ENCODE data around the gene NUDT16. TPM values are rescaled to one million over a fixed set of nuclear protein-coding genes. Genes with fewer than 3 reads are reported as not detected.

Gene NUDT16
- total RNA-seq, 1 donor from 2014 or later: 8.9 TPM

DNA sequence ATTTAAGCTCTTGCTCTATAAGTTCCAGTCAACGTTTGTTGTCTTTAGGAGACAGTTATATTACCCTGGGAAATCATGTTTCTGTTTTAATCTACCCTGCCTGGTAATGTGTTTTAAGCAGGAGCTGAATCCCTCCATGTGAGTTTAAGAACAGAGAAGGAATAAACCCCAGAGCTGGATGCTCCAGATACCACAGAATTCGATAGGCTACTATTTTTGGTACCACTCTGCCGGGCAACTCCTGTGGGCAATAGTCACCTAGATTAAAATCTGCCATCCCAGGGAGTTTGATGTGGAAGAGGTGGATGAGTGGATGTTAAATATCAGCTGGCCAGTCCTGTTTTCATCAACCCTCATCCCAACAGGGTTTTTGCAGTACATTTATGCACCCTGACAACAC lies 20.4 kb downstream of the NUDT16 start:
- Histone ChIP-seq H3K27ac (ENCODE audit: low read depth, low read length) (no peak overlapping the region), H3K4me3 (ENCODE audit: low read length in 3 of 3) (no peak overlapping the region), H3K4me1 (ENCODE audit: control insufficient read depth in 3 of 3, insufficient read depth in 3 of 3, low read length in 3 of 3) (peaks cover 2 to 5% (median 4%) of the 10 kb centered on the region in 3 donors), H3K9ac (ENCODE audit: low read depth in 1 of 3, low read length in 3 of 3) (no peak overlapping the region), H3K9me3 (ENCODE audit: control insufficient read depth in 3 of 3, low read length in 3 of 3) (peaks cover 0 to 2% (median 0%) of the 10 kb centered on the region in 3 donors), H3K27me3 (ENCODE audit: control insufficient read depth in 3 of 3, insufficient read depth in 3 of 3, low read length in 3 of 3) (no peaks in the 10 kb centered on the region), H3K36me3 (ENCODE audit: control insufficient read depth in 3 of 3, insufficient read depth in 3 of 3, low read length in 3 of 3) (no peaks in the 10 kb centered on the region)

DNA sequence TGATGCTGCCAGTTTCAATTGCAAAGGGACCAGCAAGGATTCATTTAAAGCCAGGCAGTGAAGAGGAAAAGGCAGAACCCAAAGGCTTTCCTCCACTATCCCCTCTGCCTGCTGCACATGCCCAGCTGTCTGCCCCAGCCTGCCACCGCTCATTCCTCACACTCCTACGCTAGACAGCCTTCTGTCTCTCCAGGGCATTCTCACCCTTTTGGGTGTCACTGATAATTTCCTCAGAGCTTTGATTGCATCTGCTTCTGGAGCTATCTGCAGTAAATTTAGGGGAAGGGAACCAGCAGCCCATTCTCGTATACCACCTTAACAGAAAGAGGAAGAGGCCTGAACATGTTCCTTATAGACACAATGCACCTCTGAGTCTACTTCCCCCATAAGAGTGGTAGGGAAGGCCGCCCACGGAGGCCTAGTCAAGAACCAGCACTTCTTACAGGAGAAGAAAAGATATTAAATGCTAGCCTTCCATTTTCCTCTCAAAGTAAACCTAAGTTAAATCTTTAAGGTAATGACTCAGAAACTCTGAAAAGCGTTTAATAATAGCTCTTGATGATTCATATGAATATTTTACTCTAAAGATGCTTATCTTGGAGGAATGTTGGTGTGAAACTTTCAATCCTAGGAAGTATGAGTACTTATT lies 20.9 kb downstream of the NUDT16 start:
- H3K9ac ChIP-seq (ENCODE audit: low read depth in 1 of 3, low read length in 3 of 3): no peak overlapping the region
- peaks cover 2 to 5% (median 4%) of the 10 kb centered on the region in 3 donors for H3K4me1 ChIP-seq (ENCODE audit: control insufficient read depth in 3 of 3, insufficient read depth in 3 of 3, low read length in 3 of 3)
- H3K9me3 ChIP-seq (ENCODE audit: control insufficient read depth in 3 of 3, low read length in 3 of 3): peaks cover 0 to 2% (median 0%) of the 10 kb centered on the region in 3 donors
- H3K4me3 ChIP-seq (ENCODE audit: low read length in 3 of 3): no peak overlapping the region
- no peaks in the 10 kb centered on the region for H3K27me3 ChIP-seq (ENCODE audit: control insufficient read depth in 3 of 3, insufficient read depth in 3 of 3, low read length in 3 of 3)
- H3K27ac ChIP-seq (ENCODE audit: low read depth, low read length): no peak overlapping the region
- no peaks in the 10 kb centered on the region for H3K36me3 ChIP-seq (ENCODE audit: control insufficient read depth in 3 of 3, insufficient read depth in 3 of 3, low read length in 3 of 3)

DNA sequence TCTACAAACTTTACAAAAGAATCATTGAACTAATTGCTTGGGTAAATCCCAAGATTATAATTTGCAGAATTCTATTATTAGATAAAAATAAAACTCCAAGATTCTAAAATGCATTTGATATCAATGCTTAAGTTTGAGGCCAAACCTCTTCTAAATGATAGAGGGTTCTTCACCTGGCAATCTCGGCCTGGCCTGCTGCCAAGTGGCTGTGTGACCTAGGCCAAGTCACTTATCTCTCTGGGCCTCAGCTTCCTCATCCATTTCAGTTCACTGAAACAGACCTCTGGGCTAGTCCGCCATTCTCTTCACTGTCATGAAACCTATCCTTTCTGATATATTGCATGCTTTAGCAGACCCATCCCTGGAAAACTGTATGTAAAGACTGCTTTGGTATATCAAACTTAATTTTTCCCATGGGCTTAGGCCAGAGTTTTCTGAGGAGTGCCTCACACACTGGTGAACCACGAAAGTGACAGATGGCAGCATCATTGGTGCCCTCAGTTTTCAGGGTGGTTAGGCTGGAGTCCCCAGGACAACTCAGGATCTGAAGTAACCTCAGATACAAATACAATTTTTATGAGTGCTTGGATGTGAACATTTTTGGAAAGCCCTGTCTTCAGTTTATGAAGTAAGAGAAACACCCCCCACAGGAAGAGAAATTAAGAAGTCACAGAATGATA lies 21.8 kb downstream of the NUDT16 start:
- H3K9me3 ChIP-seq (ENCODE audit: control insufficient read depth in 3 of 3, low read length in 3 of 3): peaks cover 0 to 2% (median 0%) of the 10 kb centered on the region in 3 donors
- no peaks in the 10 kb centered on the region for H3K36me3 ChIP-seq (ENCODE audit: control insufficient read depth in 3 of 3, insufficient read depth in 3 of 3, low read length in 3 of 3)
- no peaks in the 10 kb centered on the region for H3K27me3 ChIP-seq (ENCODE audit: control insufficient read depth in 3 of 3, insufficient read depth in 3 of 3, low read length in 3 of 3)
- peaks cover 2 to 5% (median 4%) of the 10 kb centered on the region in 3 donors for H3K4me1 ChIP-seq (ENCODE audit: control insufficient read depth in 3 of 3, insufficient read depth in 3 of 3, low read length in 3 of 3)
- H3K27ac ChIP-seq (ENCODE audit: low read depth, low read length): no peak overlapping the region
- no peak overlapping the region for H3K4me3 ChIP-seq (ENCODE audit: low read length in 3 of 3)
- H3K9ac ChIP-seq (ENCODE audit: low read depth in 1 of 3, low read length in 3 of 3): no peak overlapping the region

DNA sequence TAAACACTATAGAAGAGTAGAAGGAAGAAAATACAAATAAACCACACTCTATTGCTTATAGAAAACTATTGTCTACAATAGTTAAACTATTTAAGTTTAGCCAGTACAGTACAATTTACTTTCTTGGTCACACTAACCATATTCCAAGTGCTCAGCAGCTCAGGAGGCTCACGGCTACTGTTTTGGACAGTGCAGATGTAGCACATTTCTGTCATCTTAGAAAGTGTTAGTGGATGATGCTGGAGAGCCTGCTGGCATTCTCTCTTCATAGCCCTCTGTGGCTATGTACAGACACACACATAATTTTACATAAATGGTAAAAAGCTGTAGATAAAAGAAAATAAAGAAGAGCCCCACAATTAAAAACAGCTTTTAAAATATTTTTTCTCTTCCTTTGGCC lies 23.8 kb downstream of the NUDT16 start:
- peaks cover 2 to 5% (median 4%) of the 10 kb centered on the region in 3 donors for H3K4me1 ChIP-seq (ENCODE audit: control insufficient read depth in 3 of 3, insufficient read depth in 3 of 3, low read length in 3 of 3)
- no peak overlapping the region for H3K9ac ChIP-seq (ENCODE audit: low read depth in 1 of 3, low read length in 3 of 3)
- no peaks in the 10 kb centered on the region for H3K27me3 ChIP-seq (ENCODE audit: control insufficient read depth in 3 of 3, insufficient read depth in 3 of 3, low read length in 3 of 3)
- peaks cover 0 to 2% (median 0%) of the 10 kb centered on the region in 3 donors for H3K9me3 ChIP-seq (ENCODE audit: control insufficient read depth in 3 of 3, low read length in 3 of 3)
- no peaks in the 10 kb centered on the region for H3K36me3 ChIP-seq (ENCODE audit: control insufficient read depth in 3 of 3, insufficient read depth in 3 of 3, low read length in 3 of 3)
- H3K27ac ChIP-seq (ENCODE audit: low read depth, low read length): no peak overlapping the region
- no peak overlapping the region for H3K4me3 ChIP-seq (ENCODE audit: low read length in 3 of 3)

DNA sequence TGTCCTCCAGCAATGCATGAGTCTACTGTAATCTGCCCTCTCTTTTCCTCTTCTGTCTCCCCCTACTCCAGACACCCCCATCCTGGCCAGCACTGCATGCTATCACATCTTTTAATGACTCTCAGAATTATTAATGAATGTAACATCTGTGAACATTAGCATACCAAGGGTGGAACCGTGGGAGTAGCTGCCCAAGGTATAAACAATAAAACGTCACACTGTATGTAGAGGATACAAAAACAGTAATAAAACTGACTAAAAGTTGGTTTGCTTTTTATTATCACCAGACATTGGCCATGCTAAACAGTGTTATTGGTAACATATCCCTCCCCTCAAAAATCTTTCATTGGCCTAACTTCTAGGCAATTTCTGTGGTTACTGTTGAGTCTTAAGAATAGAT lies 24.7 kb downstream of the NUDT16 start:
- Histone ChIP-seq H3K27ac (ENCODE audit: low read depth, low read length) (no peak overlapping the region), H3K27me3 (ENCODE audit: control insufficient read depth in 3 of 3, insufficient read depth in 3 of 3, low read length in 3 of 3) (no peaks in the 10 kb centered on the region), H3K4me1 (ENCODE audit: control insufficient read depth in 3 of 3, insufficient read depth in 3 of 3, low read length in 3 of 3) (peaks cover 2 to 5% (median 4%) of the 10 kb centered on the region in 3 donors), H3K36me3 (ENCODE audit: control insufficient read depth in 3 of 3, insufficient read depth in 3 of 3, low read length in 3 of 3) (no peaks in the 10 kb centered on the region), H3K4me3 (ENCODE audit: low read length in 3 of 3) (no peak overlapping the region), H3K9me3 (ENCODE audit: control insufficient read depth in 3 of 3, low read length in 3 of 3) (peaks cover 0 to 2% (median 0%) of the 10 kb centered on the region in 3 donors), H3K9ac (ENCODE audit: low read depth in 1 of 3, low read length in 3 of 3) (no peak overlapping the region)

DNA sequence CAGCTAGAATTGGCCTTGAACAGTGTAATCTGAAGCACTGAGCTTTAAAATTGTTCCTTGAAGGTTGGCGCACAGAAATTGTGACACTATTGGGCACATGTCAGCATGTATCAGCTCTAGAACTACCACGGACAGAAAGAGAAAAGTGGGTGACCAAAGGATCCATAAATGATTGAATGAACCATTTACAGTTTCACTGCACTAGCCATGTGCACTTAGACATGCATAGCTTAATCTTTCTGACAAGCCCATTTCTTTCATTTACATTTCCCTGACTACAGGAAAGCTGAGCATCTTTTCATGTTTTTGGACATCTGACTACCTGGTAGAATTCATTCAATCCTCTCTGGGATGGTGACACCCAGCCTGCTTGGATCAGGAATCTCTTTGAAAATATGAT lies 36.2 kb downstream of the NUDT16 start:
- no peak overlapping the region for H3K4me3 ChIP-seq (ENCODE audit: low read length in 3 of 3)
- H3K9ac ChIP-seq (ENCODE audit: low read depth in 1 of 3, low read length in 3 of 3): no peak overlapping the region
- H3K9me3 ChIP-seq (ENCODE audit: control insufficient read depth in 3 of 3, low read length in 3 of 3): no peaks in the 10 kb centered on the region
- no peaks in the 10 kb centered on the region for H3K4me1 ChIP-seq (ENCODE audit: control insufficient read depth in 3 of 3, insufficient read depth in 3 of 3, low read length in 3 of 3)
- H3K27me3 ChIP-seq (ENCODE audit: control insufficient read depth in 3 of 3, insufficient read depth in 3 of 3, low read length in 3 of 3): no peaks in the 10 kb centered on the region
- H3K27ac ChIP-seq (ENCODE audit: low read depth, low read length): no peak overlapping the region
- H3K36me3 ChIP-seq (ENCODE audit: control insufficient read depth in 3 of 3, insufficient read depth in 3 of 3, low read length in 3 of 3): no peaks in the 10 kb centered on the region

DNA sequence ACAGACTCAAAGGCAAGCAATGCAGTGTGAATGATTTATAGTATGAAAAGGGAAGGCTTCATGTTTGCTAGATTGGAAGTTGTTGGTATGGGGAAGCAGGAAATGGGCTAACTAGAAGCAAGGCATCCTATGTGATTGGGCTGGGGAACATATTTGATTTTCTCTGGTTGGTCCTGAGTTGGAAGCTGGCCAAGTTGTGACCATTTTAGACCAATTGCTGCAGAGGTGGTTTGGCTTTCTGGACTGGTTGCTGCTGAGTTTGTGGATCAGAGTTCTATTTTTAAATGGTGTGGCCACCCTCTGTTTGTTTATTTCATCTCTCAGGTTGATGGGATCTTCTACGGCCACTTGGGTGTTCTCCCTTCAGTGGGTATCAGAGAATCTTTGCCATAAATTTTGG lies 39.7 kb downstream of the NUDT16 start:
- H3K9ac ChIP-seq (ENCODE audit: low read depth in 1 of 3, low read length in 3 of 3): no peak overlapping the region
- no peak overlapping the region for H3K27ac ChIP-seq (ENCODE audit: low read depth, low read length)
- H3K27me3 ChIP-seq (ENCODE audit: control insufficient read depth in 3 of 3, insufficient read depth in 3 of 3, low read length in 3 of 3): no peaks in the 10 kb centered on the region
- H3K9me3 ChIP-seq (ENCODE audit: control insufficient read depth in 3 of 3, low read length in 3 of 3): no peaks in the 10 kb centered on the region
- H3K36me3 ChIP-seq (ENCODE audit: control insufficient read depth in 3 of 3, insufficient read depth in 3 of 3, low read length in 3 of 3): no peaks in the 10 kb centered on the region
- H3K4me1 ChIP-seq (ENCODE audit: control insufficient read depth in 3 of 3, insufficient read depth in 3 of 3, low read length in 3 of 3): no peaks in the 10 kb centered on the region
- no peak overlapping the region for H3K4me3 ChIP-seq (ENCODE audit: low read length in 3 of 3)

DNA sequence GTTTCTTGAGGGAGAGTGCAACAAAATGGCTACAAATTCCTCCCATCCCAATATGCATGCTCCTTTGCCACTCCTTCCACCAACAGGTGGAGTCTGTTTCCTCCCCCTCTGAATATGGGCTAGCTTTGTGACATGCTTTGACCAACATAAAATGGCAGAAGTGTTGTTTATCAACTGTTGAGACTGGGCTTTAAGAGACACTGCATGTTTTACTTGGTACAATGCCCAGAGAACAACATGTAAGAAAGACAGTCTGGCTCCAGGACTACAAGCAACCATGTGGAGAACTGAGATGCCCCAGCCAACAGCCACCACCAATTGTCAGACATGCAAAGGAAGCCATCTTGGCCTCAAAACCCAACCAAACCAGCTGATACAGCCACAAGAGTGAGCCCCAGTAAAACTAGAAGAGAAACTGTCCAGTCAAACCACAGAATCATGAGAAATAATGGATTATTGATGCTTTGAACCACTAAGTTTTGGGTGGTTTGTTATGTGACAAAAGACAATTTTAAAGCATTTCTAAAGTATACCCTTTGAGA lies 40.5 kb downstream of the NUDT16 start:
- H3K36me3 ChIP-seq (ENCODE audit: control insufficient read depth in 3 of 3, insufficient read depth in 3 of 3, low read length in 3 of 3): no peaks in the 10 kb centered on the region
- H3K4me3 ChIP-seq (ENCODE audit: low read length in 3 of 3): no peak overlapping the region
- H3K9me3 ChIP-seq (ENCODE audit: control insufficient read depth in 3 of 3, low read length in 3 of 3): no peaks in the 10 kb centered on the region
- no peak overlapping the region for H3K9ac ChIP-seq (ENCODE audit: low read depth in 1 of 3, low read length in 3 of 3)
- H3K27me3 ChIP-seq (ENCODE audit: control insufficient read depth in 3 of 3, insufficient read depth in 3 of 3, low read length in 3 of 3): no peaks in the 10 kb centered on the region
- no peak overlapping the region for H3K27ac ChIP-seq (ENCODE audit: low read depth, low read length)
- H3K4me1 ChIP-seq (ENCODE audit: control insufficient read depth in 3 of 3, insufficient read depth in 3 of 3, low read length in 3 of 3): no peaks in the 10 kb centered on the region

DNA sequence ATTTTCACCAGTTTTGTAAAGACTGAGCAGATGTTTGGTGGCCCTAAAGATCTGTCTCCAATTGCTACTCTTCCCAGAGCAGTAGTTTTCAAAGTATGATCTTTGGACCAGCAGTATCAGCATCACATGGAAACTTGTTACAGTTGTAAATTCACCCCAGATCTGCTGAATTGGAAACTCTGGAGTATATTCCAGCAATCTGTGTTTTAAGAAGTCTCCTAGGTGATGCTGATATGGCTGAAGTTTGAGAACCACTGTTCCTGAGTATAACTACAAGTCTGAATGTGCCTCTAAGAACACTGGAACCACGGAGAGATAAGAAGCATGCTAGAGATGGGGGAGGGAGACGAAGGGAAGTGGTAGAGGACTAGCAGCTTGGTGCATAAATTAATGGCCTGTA lies 45.7 kb downstream of the NUDT16 start:
- Histone ChIP-seq H3K4me3 (ENCODE audit: low read length in 3 of 3) (no peak overlapping the region), H3K4me1 (ENCODE audit: control insufficient read depth in 3 of 3, insufficient read depth in 3 of 3, low read length in 3 of 3) (no peaks in the 10 kb centered on the region), H3K27ac (ENCODE audit: low read depth, low read length) (no peak overlapping the region), H3K9ac (ENCODE audit: low read depth in 1 of 3, low read length in 3 of 3) (no peak overlapping the region), H3K27me3 (ENCODE audit: control insufficient read depth in 3 of 3, insufficient read depth in 3 of 3, low read length in 3 of 3) (no peaks in the 10 kb centered on the region), H3K9me3 (ENCODE audit: control insufficient read depth in 3 of 3, low read length in 3 of 3) (no peaks in the 10 kb centered on the region), H3K36me3 (ENCODE audit: control insufficient read depth in 3 of 3, insufficient read depth in 3 of 3, low read length in 3 of 3) (no peaks in the 10 kb centered on the region)

DNA sequence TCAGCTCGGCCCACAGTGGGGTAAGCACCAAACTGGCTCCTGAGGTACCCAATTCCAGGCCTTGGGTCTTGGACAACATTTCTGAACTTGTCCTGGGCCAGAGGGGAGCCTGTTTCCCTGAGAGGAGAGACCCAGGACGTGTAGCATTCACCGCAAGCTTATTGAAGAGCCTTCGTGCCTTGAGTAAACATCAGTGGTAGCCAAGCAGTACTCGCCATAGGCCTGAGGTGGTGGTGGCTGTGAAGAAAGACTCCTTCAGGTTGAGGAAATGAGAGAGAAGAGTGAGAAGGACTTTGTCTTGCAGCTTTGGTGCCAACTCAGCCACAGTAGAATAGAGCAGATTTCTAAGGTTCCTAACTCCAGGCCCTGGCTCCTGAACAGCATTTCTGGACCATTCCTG lies 50.2 kb downstream of the NUDT16 start:
- no peak overlapping the region for H3K9ac ChIP-seq (ENCODE audit: low read depth in 1 of 3, low read length in 3 of 3)
- no peaks in the 10 kb centered on the region for H3K36me3 ChIP-seq (ENCODE audit: control insufficient read depth in 3 of 3, insufficient read depth in 3 of 3, low read length in 3 of 3)
- H3K4me1 ChIP-seq (ENCODE audit: control insufficient read depth in 3 of 3, insufficient read depth in 3 of 3, low read length in 3 of 3): no peaks in the 10 kb centered on the region
- no peak overlapping the region for H3K4me3 ChIP-seq (ENCODE audit: low read length in 3 of 3)
- no peak overlapping the region for H3K27ac ChIP-seq (ENCODE audit: low read depth, low read length)
- H3K9me3 ChIP-seq (ENCODE audit: control insufficient read depth in 3 of 3, low read length in 3 of 3): no peaks in the 10 kb centered on the region
- H3K27me3 ChIP-seq (ENCODE audit: control insufficient read depth in 3 of 3, insufficient read depth in 3 of 3, low read length in 3 of 3): no peaks in the 10 kb centered on the region

Measured in skeletal muscle tissue (tissue), 4 donors.